Left ventricle myocardium inferior (tissue), 1 donor: ENCODE results near the gene FAM117B. TPM values are rescaled to one million over a fixed set of nuclear protein-coding genes. Genes with fewer than 3 reads are reported as not detected.
"Not testable (repeated sequence)": the region's sequence is repeated elsewhere in the genome, so short reads cannot be mapped to it uniquely, and the experiment has no call there.

Source experiments
- DNase-seq: peaks from one replicate; pipeline ENCODE4 v3.0.0-alpha.2; 2020
- H3K27ac ChIP-seq: fragments of 200-600 bp; replicated peaks from 2 replicates; pipeline ENCODE4 v1.8.0; 2021
- H3K27me3 ChIP-seq: fragments of 200-600 bp; 2 replicates; pipeline ENCODE4 v1.8.0; 2021; ENCODE audit warnings: low read depth
- H3K36me3 ChIP-seq: fragments of 200-600 bp; 2 replicates; pipeline ENCODE4 v1.8.0; 2021
- H3K4me1 ChIP-seq: fragments of 200-600 bp; 2 replicates; pipeline ENCODE4 v1.8.0; 2021
- H3K4me3 ChIP-seq: fragments of 200-600 bp; 2 replicates; pipeline ENCODE4 v1.8.0; 2021; ENCODE audit warnings: mild to moderate bottlenecking, moderate library complexity
- H3K9me3 ChIP-seq: fragments of 200-600 bp; replicated peaks from 2 replicates; pipeline ENCODE4 v1.8.0; 2021
- CTCF ChIP-seq: fragments of 200-600 bp; IDR thresholded peaks from 2 replicates; pipeline ENCODE4 v1.8.0; 2021; ENCODE audit warnings: antibody characterized with exemption, mild to moderate bottlenecking, borderline replicate concordance
- intact Hi-C: fragments of 100-400 bp; cut with micrococcal nuclease; formaldehyde crosslinking; loops from one replicate; pipeline ENCODE4 v1.11.0; 2022
- total RNA-seq: library from RNA; stranded (reverse); fragmentation: NEBNext Ultra II Directional; extraction: Animal tissue kit (Norgen Biotek cat#: 25700); gene quantifications from one replicate; pipeline ENCODE4 v1.2.1, GENCODE V29; 2021
- donor health status: DM: no; HTN: yes; CAD: no; lungs with severe emphysema.

The FAM117B gene
- total RNA-seq, 1 donor from 2014 or later: 2.4 TPM

GRCh38 chr2:202653890-202654289 is 19.1 kb downstream of the FAM117B start:
- no peaks in the 10 kb centered on the region for H3K36me3 ChIP-seq
- no peaks in the 10 kb centered on the region for H3K9me3 ChIP-seq
- no peak for DNase-seq
- intact Hi-C loops: no loop called here
- H3K27me3 ChIP-seq: no peaks in the 10 kb centered on the region
- no peak overlapping the region for H3K27ac ChIP-seq
- H3K4me1 ChIP-seq: peaks cover 11% of the 10 kb centered on the region
- no peak overlapping the region for H3K4me3 ChIP-seq
- TF ChIP-seq CTCF: no peak

GRCh38 chr2:202657876-202658275 is 23.1 kb downstream of the FAM117B start:
- H3K9me3 ChIP-seq: no peaks in the 10 kb centered on the region
- no peak for TF ChIP-seq CTCF
- H3K27ac ChIP-seq: no peak overlapping the region
- H3K4me3 ChIP-seq: no peak overlapping the region
- no peaks in the 10 kb centered on the region for H3K27me3 ChIP-seq
- intact Hi-C loops: no loop called here
- peaks cover 20% of the 10 kb centered on the region for H3K4me1 ChIP-seq
- no peaks in the 10 kb centered on the region for H3K36me3 ChIP-seq
- DNase-seq: no peak

- Histone ChIP-seq H3K27me3 (no peaks in the 10 kb centered on the region), H3K36me3 (no peaks in the 10 kb centered on the region), H3K4me1 (peaks cover 23% of the 10 kb centered on the region), H3K9me3 (no peaks in the 10 kb centered on the region), H3K4me3 (no peak overlapping the region), H3K27ac (no peak overlapping the region)
- no peak for DNase-seq
- intact Hi-C loops: no loop called here
- no peak for TF ChIP-seq CTCF
Observed at GRCh38 chr2:202660796-202661195, 26.0 kb downstream of the FAM117B start.

- intact Hi-C loops: no loop called here
- no peak overlapping the region for H3K27ac ChIP-seq
- H3K4me3 ChIP-seq: no peak overlapping the region
- no peaks in the 10 kb centered on the region for H3K27me3 ChIP-seq
- H3K4me1 ChIP-seq: peaks cover 16% of the 10 kb centered on the region
- no peak for TF ChIP-seq CTCF
- no peaks in the 10 kb centered on the region for H3K36me3 ChIP-seq
- H3K9me3 ChIP-seq: no peaks in the 10 kb centered on the region
- DNase-seq: no peak
Observed at GRCh38 chr2:202669841-202670240, 35.1 kb downstream of the FAM117B start.

- Histone ChIP-seq H3K27ac (no peak overlapping the region), H3K9me3 (no peaks in the 10 kb centered on the region), H3K4me3 (no peak overlapping the region), H3K27me3 (no peaks in the 10 kb centered on the region), H3K36me3 (no peaks in the 10 kb centered on the region), H3K4me1 (peaks cover 10% of the 10 kb centered on the region)
- DNase-seq: no peak
- intact Hi-C loops: no loop called here
- no peak for TF ChIP-seq CTCF
Observed at GRCh38 chr2:202671317-202672035, 36.7 kb downstream of the FAM117B start.

- H3K4me3 ChIP-seq, DNase-seq, H3K27ac ChIP-seq, H3K27me3 ChIP-seq, intact Hi-C loops, H3K4me1 ChIP-seq, H3K36me3 ChIP-seq: not testable (repeated sequence)
- peaks cover 13% of the 10 kb centered on the region for H3K9me3 ChIP-seq
Observed at GRCh38 chr2:202675097-202675496, 40.3 kb downstream of the FAM117B start.
